ENCODE results near the gene CHRM3. TPM values are rescaled to one million over a fixed set of nuclear protein-coding genes. Genes with fewer than 3 reads are reported as not detected.

The CHRM3 gene
- total RNA-seq, 1 donor from 2014 or later, result 2.7 TPM

DNA sequence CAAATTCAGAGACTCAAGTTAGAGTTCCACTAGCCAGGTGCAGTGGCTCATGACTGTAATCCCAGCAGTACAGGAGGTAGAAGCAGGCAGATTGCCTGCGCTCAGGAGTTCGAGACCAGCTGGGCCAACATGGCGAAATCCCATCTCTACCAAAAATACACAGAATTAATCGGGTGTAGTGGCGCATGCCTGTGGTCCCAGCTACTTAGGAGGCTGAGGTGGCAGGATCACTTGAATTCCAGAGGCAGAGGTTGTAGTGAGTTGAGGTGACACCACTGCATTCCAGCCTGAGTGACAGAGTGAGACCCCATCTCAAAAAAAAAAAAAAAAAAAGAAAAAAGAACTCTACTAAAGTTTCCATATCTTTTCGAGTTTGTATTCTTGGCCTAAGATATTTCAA lies 36.7 kb upstream of the CHRM3 start:
- no peak for TF ChIP-seq CTCF (conservative IDR thresholded peaks at IDR 0.05)
- no peaks in the 10 kb centered on the region for H3K36me3 Mint-ChIP-seq (ENCODE audit: low read depth)
- H3K27me3 Mint-ChIP-seq (ENCODE audit: low read depth), result no peaks in the 10 kb centered on the region
- H3K9me3 Mint-ChIP-seq, result no peaks in the 10 kb centered on the region
- no peak overlapping the region for H3K27ac Mint-ChIP-seq (ENCODE audit: unreplicated experiment)
- H3K4me1 Mint-ChIP-seq, result no peaks in the 10 kb centered on the region
- DNase-seq (ENCODE audit: low read depth, low spot score), result no peak
- H3K4me3 Mint-ChIP-seq, result no peak overlapping the region

DNA sequence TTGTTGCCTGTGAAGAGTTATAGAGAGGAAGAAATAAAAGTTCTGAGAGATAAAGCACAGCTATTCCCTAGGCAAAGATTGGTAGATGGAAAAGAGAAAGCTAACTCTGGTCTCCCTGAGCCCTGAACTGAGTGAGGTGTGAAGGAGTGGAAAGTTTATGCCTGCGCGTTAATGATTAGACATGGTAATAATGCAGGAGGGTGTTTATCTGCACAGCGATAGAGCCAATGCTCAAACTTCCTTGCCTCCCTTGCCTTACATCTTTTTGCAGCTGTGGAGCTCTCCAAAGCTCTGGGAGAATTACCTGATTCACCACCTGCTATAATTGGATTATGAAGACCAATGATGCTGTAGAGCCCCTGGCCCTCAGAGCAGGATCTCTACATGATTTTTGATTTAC lies 32.8 kb upstream of the CHRM3 start:
- no peak overlapping the region for H3K27ac Mint-ChIP-seq (ENCODE audit: unreplicated experiment)
- H3K4me3 Mint-ChIP-seq, result no peak overlapping the region
- H3K9me3 Mint-ChIP-seq, result no peaks in the 10 kb centered on the region

DNA sequence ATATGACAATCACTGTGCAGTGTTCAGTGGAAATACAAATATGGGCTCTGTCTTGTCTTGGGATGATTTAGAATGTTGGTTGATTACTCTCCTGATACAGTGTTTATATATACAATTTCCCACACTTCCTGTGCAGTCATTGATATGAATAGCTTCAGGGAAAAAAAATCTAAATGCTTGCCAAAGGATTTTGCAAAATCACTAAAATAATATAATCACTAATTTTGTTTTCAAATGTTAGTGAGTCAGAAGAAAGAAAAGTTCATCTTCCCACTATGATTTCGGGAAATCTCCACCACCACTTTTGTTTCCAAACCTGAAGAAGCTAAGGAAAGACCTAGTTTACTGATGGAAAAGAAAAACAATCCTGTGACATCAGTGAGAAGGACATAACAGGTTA lies 32.1 kb upstream of the CHRM3 start:
- no peak overlapping the region for H3K4me3 Mint-ChIP-seq
- no peaks in the 10 kb centered on the region for H3K4me1 Mint-ChIP-seq
- H3K27ac Mint-ChIP-seq (ENCODE audit: unreplicated experiment), result no peak overlapping the region
- no peaks in the 10 kb centered on the region for H3K36me3 Mint-ChIP-seq (ENCODE audit: low read depth)
- no peak for DNase-seq (ENCODE audit: low read depth, low spot score)
- H3K27me3 Mint-ChIP-seq (ENCODE audit: low read depth), result no peaks in the 10 kb centered on the region
- H3K9me3 Mint-ChIP-seq, result no peaks in the 10 kb centered on the region
- TF ChIP-seq CTCF (conservative IDR thresholded peaks at IDR 0.05), result no peak

More for the DNA sequence above, 32.8 kb upstream of the CHRM3 start:
- Mint-ChIP-seq H3K4me1 (no peaks in the 10 kb centered on the region), H3K27me3 (ENCODE audit: low read depth) (no peaks in the 10 kb centered on the region), H3K36me3 (ENCODE audit: low read depth) (no peaks in the 10 kb centered on the region)
- TF ChIP-seq CTCF (conservative IDR thresholded peaks at IDR 0.05), result no peak
- no peak for DNase-seq (ENCODE audit: low read depth, low spot score)

- Mint-ChIP-seq H3K4me3 (no peak overlapping the region), H3K36me3 (ENCODE audit: low read depth) (no peaks in the 10 kb centered on the region), H3K27me3 (ENCODE audit: low read depth) (no peaks in the 10 kb centered on the region), H3K4me1 (no peaks in the 10 kb centered on the region), H3K9me3 (no peaks in the 10 kb centered on the region), H3K27ac (ENCODE audit: unreplicated experiment) (no peak overlapping the region)
- TF ChIP-seq CTCF (conservative IDR thresholded peaks at IDR 0.05), result no peak
- DNase-seq (ENCODE audit: low read depth, low spot score), result no peak
Measured at GRCh38 chr1:239357867-239358266, 28.5 kb upstream of the CHRM3 start.

DNA sequence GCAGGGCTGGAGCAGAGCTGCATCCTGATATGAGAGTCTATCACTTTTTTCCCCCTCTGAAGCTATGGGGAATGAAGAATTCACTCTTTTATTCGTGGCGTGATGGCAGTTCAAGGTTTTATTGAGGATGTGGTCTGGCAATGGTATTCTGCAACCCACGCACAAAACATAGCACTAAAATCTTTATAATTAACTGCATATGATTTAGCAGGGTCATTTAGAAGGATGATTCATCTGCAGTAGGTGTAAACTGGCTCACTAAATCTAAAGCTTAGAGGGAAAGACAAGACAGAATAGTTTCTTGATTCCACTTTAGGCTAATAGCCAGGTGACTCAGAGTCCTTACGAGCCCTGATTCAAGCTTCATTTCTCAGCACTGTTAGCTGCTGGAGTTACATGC lies 25.0 kb upstream of the CHRM3 start:
- no peaks in the 10 kb centered on the region for H3K4me1 Mint-ChIP-seq
- no peaks in the 10 kb centered on the region for H3K27me3 Mint-ChIP-seq (ENCODE audit: low read depth)
- H3K27ac Mint-ChIP-seq (ENCODE audit: unreplicated experiment), result no peak overlapping the region

More for the DNA sequence above, 25.0 kb upstream of the CHRM3 start:
- Mint-ChIP-seq H3K4me3 (no peak overlapping the region), H3K9me3 (no peaks in the 10 kb centered on the region), H3K36me3 (ENCODE audit: low read depth) (no peaks in the 10 kb centered on the region)
- DNase-seq (ENCODE audit: low read depth, low spot score), result no peak
- TF ChIP-seq CTCF (conservative IDR thresholded peaks at IDR 0.05), result no peak
